ENCODE data around the gene BLNK.
"Not testable (repeated sequence)": the region's sequence is repeated elsewhere in the genome, so short reads cannot be mapped to it uniquely, and the experiment has no call there.

Gene BLNK

GRCh38 chr10:96271016-96271815 is at the start of gene BLNK:
TSS of gene BLNK (minus strand) at chr10:96271569. CDS start at chr10:96271398, 171 bp downstream.
- no peak for DNase-seq (ENCODE audit: low read depth in 2 of 2, low spot score in 1 of 2)

GRCh38 chr10:96319754-96320474 is 48.5 kb upstream of the BLNK start:
- no peak for DNase-seq (ENCODE audit: low read depth in 2 of 2, low spot score in 1 of 2)

GRCh38 chr10:96317067-96317833 is 45.9 kb upstream of the BLNK start:
- DNase-seq (ENCODE audit: low read depth in 2 of 2, low spot score in 1 of 2): no peak

GRCh38 chr10:96313344-96313743 is 42.0 kb upstream of the BLNK start:
- no peak for DNase-seq (ENCODE audit: low read depth in 2 of 2, low spot score in 1 of 2)

- no peak for DNase-seq (ENCODE audit: low read depth in 2 of 2, low spot score in 1 of 2)
Observed at GRCh38 chr10:96311180-96311715, 39.9 kb upstream of the BLNK start.

GRCh38 chr10:96310321-96310669 is 38.9 kb upstream of the BLNK start:
- no peak for DNase-seq (ENCODE audit: low read depth in 2 of 2, low spot score in 1 of 2)

- DNase-seq (ENCODE audit: low read depth in 2 of 2, low spot score in 1 of 2): no peak
Observed at GRCh38 chr10:96309628-96310320, 38.4 kb upstream of the BLNK start.

GRCh38 chr10:96308854-96309253 is 37.5 kb upstream of the BLNK start:
- not testable (repeated sequence) for DNase-seq (ENCODE audit: low read depth in 2 of 2, low spot score in 1 of 2)

GRCh38 chr10:96306516-96306915 is 35.1 kb upstream of the BLNK start:
- no peak for DNase-seq (ENCODE audit: low read depth in 2 of 2, low spot score in 1 of 2)

- no peak for DNase-seq (ENCODE audit: low read depth in 2 of 2, low spot score in 1 of 2)
Observed at GRCh38 chr10:96305019-96305418, 33.6 kb upstream of the BLNK start.

GRCh38 chr10:96304230-96304629 is 32.9 kb upstream of the BLNK start, which contains the start of gene DNTT:
TSS of gene DNTT (plus strand) at chr10:96304434. CDS start at chr10:96304498, 64 bp downstream.
- DNase-seq (ENCODE audit: low read depth in 2 of 2, low spot score in 1 of 2): no peak

- no peak for DNase-seq (ENCODE audit: low read depth in 2 of 2, low spot score in 1 of 2)
Observed at GRCh38 chr10:96301616-96302015, 30.2 kb upstream of the BLNK start.

- no peak for DNase-seq (ENCODE audit: low read depth in 2 of 2, low spot score in 1 of 2)
Observed at GRCh38 chr10:96299383-96299782, 28.0 kb upstream of the BLNK start.

- no peak for DNase-seq (ENCODE audit: low read depth in 2 of 2, low spot score in 1 of 2)
Observed at GRCh38 chr10:96298362-96298761, 27.0 kb upstream of the BLNK start.

- DNase-seq (ENCODE audit: low read depth in 2 of 2, low spot score in 1 of 2): no peak
Observed at GRCh38 chr10:96297486-96297885, 26.1 kb upstream of the BLNK start.

GRCh38 chr10:96295475-96295874 is 24.1 kb upstream of the BLNK start:
- no peak for DNase-seq (ENCODE audit: low read depth in 2 of 2, low spot score in 1 of 2)

- DNase-seq (ENCODE audit: low read depth in 2 of 2, low spot score in 1 of 2): no peak
Observed at GRCh38 chr10:96292971-96293920, 21.9 kb upstream of the BLNK start.

GRCh38 chr10:96290368-96291133 is 19.2 kb upstream of the BLNK start:
- no peak for DNase-seq (ENCODE audit: low read depth in 2 of 2, low spot score in 1 of 2)

All from stimulated activated CD8-positive, alpha-beta memory T cell treated with anti-CD3 and anti-CD28 coated beads, Interleukin-4, amount 100 ng/mL, for 1 hour (primary cell).